Ascending aorta (tissue), 2 donors: ENCODE data around the gene DGCR6L. TPM values are rescaled to one million over a fixed set of nuclear protein-coding genes. Genes with fewer than 3 reads are reported as not detected.
"Not testable (repeated sequence)": the region's sequence is repeated elsewhere in the genome, so short reads cannot be mapped to it uniquely, and the experiment has no call there.

Source experiments
- DNase-seq, 2 donors: peaks; one replicate each; pipeline ENCODE4 v3.0.0-alpha.2; 2019; ENCODE audit warnings: low spot score in 2 of 2
- H3K27ac ChIP-seq, 2 donors: fragments of 200-600 bp; sonication (generic); one replicate each; pipeline ENCODE4 v1.5.1; 2016 to 2017; ENCODE audit warnings: mild to moderate bottlenecking in 1 of 2
- H3K27me3 ChIP-seq: fragments of 200-600 bp; sonication (generic); one replicate; pipeline ENCODE4 v1.5.1; 2017
- H3K36me3 ChIP-seq, 2 donors: fragments of 200-600 bp; sonication (generic); one replicate each; pipeline ENCODE4 v1.5.1; 2016
- H3K4me1 ChIP-seq, 2 donors: fragments of 200-600 bp; sonication (generic); one replicate each; pipeline ENCODE4 v1.5.1; 2016 to 2017; ENCODE audit warnings: mild to moderate bottlenecking in 1 of 2
- H3K4me3 ChIP-seq, 2 donors: fragments of 200-600 bp; sonication (generic); one replicate each; pipeline ENCODE4 v1.5.1; 2016 to 2017; ENCODE audit warnings: mild to moderate bottlenecking in 1 of 2
- H3K9me3 ChIP-seq, 2 donors: fragments of 200-600 bp; sonication (generic); one replicate each; pipeline ENCODE4 v1.5.1; 2016
- intact Hi-C: fragments of 100-400 bp; cut with DNase I; formaldehyde crosslinking; loops from one replicate; pipeline ENCODE4 v1.15.1; 2023
- total RNA-seq: library from RNA; depleted of rRNA; stranded (reverse); fragments of >200 nt; gene quantifications from one replicate; pipeline ENCODE4 v1.1.0, GENCODE V29; 2016
- TF ChIP-seq, protein P1 (sequence below), 3 experiments: fragments of 200-600 bp in 2 of 3; fragments of 450-650 bp in 1 of 3; sonication (generic) in 2 of 3; IDR thresholded peaks; one replicate each; pipeline ENCODE4 v1.5.1; 2016 to 2019; ENCODE audit warnings: antibody characterized with exemption in 3 of 3, mild to moderate bottlenecking in 1 of 3, moderate library complexity in 1 of 3

Gene DGCR6L
- total RNA-seq, 1 donor from 2014 or later = 42.1 TPM

DNA sequence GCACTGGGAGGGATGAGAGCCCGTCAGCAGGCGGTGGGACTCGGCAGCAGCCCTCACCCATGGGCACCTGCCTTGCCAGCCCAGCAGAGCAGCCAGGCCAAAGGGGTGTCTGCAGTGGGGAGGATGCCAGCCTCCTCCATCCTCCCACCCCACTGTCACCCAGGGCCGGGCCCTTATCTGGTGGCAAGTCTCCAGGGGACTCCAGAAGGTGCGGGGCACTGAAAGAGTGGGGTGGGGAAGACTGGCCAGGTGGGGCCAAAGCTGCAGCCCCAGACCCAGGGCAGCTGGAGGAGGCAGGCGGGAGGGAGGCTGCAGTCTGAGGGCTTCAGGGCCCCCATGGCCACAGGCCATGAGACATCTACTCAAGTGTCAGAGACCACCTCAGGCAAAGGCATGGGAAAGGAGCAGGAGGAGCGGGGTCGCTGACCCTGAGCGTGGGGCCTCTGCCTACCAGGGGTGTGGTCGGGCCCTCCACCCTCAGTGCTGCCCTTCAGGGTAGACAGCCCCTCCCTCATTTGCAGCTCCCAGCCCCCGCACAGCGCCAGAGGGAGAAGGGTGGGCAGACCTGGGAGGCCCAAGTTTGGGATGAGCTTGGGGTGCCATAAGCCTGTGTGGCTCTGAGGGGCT lies 3.5 kb downstream of the DGCR6L start:
- Histone ChIP-seq H3K9me3 (no peaks in the 10 kb centered on the region), H3K27me3 (no peaks in the 10 kb centered on the region), H3K4me3 (no peak overlapping the region), H3K4me1 (peaks cover 0 to 24% of the 10 kb centered on the region in 2 donors), H3K27ac (no peak overlapping the region), H3K36me3 (peaks cover 0 to 14% of the 10 kb centered on the region in 2 donors)
- TF ChIP-seq, protein P1, sequence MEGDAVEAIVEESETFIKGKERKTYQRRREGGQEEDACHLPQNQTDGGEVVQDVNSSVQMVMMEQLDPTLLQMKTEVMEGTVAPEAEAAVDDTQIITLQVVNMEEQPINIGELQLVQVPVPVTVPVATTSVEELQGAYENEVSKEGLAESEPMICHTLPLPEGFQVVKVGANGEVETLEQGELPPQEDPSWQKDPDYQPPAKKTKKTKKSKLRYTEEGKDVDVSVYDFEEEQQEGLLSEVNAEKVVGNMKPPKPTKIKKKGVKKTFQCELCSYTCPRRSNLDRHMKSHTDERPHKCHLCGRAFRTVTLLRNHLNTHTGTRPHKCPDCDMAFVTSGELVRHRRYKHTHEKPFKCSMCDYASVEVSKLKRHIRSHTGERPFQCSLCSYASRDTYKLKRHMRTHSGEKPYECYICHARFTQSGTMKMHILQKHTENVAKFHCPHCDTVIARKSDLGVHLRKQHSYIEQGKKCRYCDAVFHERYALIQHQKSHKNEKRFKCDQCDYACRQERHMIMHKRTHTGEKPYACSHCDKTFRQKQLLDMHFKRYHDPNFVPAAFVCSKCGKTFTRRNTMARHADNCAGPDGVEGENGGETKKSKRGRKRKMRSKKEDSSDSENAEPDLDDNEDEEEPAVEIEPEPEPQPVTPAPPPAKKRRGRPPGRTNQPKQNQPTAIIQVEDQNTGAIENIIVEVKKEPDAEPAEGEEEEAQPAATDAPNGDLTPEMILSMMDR (IDR thresholded peaks at IDR 0.05) = no peak
- intact Hi-C loops = no loop called here
- peak in 1 of 2 donors; percentile 56 for DNase-seq

DNA sequence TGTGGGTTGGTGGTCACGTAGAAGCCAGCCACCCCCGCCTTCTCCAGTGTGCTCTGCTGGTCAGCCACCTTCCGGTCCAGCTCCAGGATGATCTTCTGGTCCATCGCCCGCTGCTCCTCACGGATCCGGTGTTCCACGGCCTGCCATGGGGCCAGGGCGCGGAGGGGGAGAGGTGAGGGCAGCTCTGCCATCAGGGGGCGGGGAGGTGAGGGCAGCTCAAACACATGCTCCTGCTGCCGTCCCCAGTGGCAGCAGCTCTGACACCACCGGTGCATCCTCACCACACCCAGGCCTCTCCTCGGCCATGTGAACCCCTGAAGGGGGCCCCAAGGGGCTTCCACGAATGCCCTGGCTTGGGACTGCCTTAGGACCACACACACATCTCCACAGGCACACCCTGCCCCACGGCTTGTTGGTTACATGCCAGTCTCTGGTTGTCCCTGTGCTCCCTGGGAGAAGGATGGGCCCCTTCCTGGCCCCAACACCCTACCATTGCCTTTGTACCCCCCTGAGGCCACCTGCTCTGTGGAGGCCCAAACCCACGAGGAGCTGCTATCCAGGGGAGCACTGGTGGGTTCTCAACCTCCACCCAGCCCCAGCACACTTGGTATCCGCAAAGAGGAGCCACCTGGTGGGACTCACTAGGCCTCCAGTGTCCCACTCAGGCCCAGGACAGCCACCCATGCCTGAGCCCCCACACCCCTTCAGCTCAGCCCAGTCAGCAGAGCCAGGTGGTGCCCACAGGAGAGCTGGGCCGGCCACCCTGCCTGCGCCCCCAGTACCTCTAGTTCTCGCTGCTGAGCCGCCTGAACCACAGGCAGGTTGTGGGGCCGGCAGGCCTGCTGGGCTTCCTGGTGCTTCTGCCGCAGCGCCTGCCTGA lies 4.3 kb downstream of the DGCR6L start:
- DNase-seq = peak in 1 of 2 donors; percentile 41
- intact Hi-C loops = no loop called here
- H3K4me3 ChIP-seq = no peak overlapping the region
- peaks cover 0 to 17% of the 10 kb centered on the region in 2 donors for H3K4me1 ChIP-seq
- H3K36me3 ChIP-seq = peaks cover 0 to 14% of the 10 kb centered on the region in 2 donors
- H3K27ac ChIP-seq = no peak overlapping the region
- TF ChIP-seq, protein P1 (IDR thresholded peaks at IDR 0.05) = no peak
- H3K27me3 ChIP-seq = no peaks in the 10 kb centered on the region
- H3K9me3 ChIP-seq = no peaks in the 10 kb centered on the region

DNA sequence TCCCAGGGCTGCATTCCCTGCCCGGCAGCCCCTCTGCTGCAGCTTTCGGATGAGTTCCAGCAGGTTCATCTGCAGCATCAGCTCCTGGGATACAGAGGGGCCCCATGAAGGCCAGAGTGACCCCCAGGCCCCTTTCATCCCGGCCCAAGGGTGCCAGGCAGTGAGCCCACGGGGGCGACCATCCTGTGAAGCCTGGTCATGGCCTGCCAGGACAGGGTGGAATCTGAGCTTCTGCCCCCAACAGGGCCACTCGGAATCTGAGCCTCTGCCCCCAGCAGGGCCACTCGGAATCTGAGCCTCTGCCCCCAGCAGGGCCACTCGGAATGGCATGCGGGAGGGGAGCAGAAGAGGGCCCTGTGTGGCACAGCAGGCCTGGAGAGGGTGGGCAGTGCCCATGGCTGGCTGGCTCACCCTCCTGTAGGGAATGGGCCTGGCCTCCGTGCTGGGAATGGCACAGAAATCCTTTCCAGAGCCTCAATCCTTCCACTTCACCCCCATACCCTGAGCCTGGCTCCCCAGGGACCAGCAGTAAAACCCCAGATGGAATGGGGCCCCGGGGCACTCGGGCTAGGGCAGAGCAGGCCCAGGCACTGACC lies 5.0 kb downstream of the DGCR6L start:
- DNase-seq = peak in 1 of 2 donors; percentile 56

DNA sequence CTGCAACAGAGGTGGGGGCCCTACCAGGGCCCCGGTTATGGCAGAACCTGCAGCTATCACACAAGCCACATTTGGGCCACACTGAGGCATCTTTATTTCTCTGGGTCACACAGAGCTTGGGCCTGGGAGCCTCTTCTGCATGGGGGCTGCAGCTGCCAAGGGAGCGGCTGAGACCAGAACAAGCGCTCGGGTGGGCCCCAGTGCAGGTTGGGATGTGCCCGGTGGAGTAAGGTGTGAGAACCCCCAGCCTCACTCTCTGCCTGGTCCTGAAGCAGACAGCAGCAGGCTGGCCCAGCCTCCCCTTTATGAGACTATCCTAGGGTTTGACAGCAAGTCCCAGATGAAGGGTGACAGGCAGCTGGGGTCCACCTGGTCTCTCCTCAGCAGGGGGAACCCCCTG lies 5.7 kb downstream of the DGCR6L start:
- intact Hi-C loops, H3K27ac ChIP-seq, H3K4me3 ChIP-seq, H3K9me3 ChIP-seq, DNase-seq, H3K27me3 ChIP-seq: not testable (repeated sequence)
- peaks cover 0 to 16% of the 10 kb centered on the region in 2 donors for H3K4me1 ChIP-seq
- H3K36me3 ChIP-seq = peaks cover 0 to 14% of the 10 kb centered on the region in 2 donors

More for the DNA sequence above, 5.0 kb downstream of the DGCR6L start:
- H3K27ac ChIP-seq, intact Hi-C loops, H3K9me3 ChIP-seq, H3K4me3 ChIP-seq, H3K27me3 ChIP-seq: not testable (repeated sequence)
- Histone ChIP-seq H3K36me3 (peaks cover 0 to 14% of the 10 kb centered on the region in 2 donors), H3K4me1 (peaks cover 0 to 17% of the 10 kb centered on the region in 2 donors)

DNA sequence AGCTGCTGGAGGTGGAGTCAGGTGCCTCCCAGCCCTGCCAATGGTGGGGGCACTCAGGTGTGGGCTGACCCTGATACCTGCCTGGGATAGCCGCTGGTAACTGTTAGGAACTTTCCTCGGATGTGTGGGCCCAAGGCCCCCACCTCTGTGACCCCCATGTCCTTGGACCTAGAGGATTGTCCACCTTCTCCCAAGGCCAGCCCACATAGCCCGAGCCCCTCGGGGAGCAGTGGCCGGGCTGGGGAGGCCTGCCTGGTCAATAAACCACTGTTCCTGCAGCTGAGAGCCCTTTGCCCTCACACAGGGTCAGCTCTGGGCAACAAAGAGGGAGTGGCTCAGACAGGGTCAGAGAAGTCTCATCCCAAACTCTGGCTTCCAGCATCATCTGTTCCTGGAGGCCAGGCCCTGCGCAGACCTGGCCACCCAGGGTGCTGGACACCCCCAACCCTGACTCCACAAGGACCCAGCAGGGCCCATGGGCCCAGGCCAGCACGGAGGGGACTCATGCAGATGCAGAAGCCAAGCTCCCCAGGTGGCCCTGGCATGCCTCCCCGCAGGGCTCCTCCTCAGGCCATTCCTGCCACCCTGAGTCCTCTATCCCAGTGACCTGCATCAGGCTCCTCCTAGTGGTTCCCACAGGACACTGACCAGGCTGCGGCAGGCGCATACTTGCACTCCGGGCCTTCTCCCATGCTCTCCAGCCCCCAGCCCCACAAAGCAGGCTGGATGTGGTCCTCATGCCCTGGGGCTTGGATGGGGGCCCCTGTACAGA lies 6.4 kb downstream of the DGCR6L start:
- peak in 1 of 2 donors; percentile 52 for DNase-seq
- H3K4me1 ChIP-seq, intact Hi-C loops, H3K27ac ChIP-seq, H3K9me3 ChIP-seq, H3K27me3 ChIP-seq, H3K4me3 ChIP-seq: not testable (repeated sequence)
- peaks cover 0 to 14% of the 10 kb centered on the region in 2 donors for H3K36me3 ChIP-seq

DNA sequence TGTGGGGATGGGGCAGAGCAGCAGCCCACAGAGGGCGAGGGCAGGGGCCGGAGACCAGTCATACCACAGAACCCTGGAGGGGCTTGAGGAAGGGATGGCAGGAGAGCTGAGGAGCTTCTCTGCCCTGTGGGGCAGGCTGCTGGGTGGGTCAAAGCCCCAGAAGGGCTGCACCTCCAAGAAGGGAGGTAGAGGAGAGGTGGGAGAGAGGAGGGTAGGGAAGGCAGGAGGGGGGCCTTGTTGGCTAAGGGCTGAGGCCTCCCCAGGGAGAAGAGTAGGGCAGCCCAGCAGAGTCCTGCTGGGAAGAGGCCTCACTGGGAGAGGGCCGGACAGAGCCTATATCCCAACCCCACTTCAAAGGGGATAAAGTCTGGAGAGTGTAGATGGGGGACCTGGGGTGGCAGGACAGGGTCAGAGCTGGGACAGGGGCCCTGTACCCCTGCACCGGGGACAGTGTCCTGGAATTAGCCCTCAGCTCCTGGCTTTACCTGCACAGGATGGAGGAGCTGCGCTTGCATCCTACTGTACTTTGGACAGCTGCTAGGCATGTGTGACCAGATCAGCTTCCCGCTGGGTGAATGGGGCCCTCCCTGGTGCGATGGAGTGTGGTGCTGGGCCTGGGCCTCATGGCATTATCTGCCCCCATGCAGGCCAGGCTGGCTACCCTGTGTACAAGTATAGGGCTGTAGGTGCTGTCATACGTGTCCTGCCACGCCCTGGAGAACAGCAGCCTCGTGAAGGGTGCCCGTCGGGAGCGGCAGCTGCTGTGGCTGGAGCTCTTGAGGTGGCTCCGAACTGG lies 7.3 kb downstream of the DGCR6L start:
- TF ChIP-seq, protein P1 (IDR thresholded peaks at IDR 0.05) = no peak
- H3K4me3 ChIP-seq = no peak overlapping the region
- H3K27ac ChIP-seq = no peak overlapping the region
- peaks cover 0 to 3% of the 10 kb centered on the region in 2 donors for H3K4me1 ChIP-seq
- peak in 1 of 2 donors; percentile 52 for DNase-seq
- H3K9me3 ChIP-seq = no peaks in the 10 kb centered on the region
- intact Hi-C loops = no loop called here
- no peaks in the 10 kb centered on the region for H3K27me3 ChIP-seq
- peaks cover 0 to 14% of the 10 kb centered on the region in 2 donors for H3K36me3 ChIP-seq

DNA sequence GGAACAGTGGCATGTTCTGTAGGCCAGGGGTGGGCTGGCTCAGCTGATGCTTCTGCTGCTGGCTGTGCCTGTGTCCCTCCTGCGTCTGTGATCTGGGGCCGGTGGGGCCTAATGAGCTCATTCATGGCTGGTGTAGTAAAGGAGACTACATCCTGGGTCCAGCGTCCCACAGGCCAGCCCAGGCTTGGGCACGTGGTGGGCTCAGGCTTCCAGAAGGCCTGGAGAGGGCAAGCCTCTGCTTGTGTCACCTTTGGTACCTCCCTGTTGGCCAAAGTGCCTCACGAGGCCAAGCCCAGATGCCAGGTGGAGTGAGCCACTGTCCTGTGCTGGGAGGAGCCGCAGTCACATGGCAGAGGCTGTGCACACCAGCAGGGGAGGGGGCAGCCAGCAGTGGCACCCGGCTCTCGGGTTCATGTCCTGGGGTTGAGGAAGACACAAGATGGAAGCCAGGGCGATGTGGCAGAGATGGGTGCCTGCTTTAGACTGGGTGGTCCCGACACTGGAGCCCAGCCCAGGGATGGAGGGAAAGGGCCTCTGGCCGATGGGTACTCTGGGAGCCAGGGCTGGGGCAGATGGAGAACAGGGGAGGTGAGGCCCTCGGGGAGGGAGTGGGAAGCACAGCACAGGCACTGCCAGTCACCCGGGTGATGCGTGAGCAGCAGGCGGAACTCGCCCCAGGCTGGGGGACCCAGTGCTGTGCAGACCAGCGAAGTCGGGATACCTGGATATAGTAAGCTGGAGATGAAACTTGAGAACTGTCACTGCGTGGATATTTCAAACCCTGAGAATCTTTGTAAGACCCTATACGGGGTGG lies 8.4 kb downstream of the DGCR6L start:
- H3K4me3 ChIP-seq, H3K9me3 ChIP-seq, H3K4me1 ChIP-seq, intact Hi-C loops, H3K27me3 ChIP-seq, H3K27ac ChIP-seq: not testable (repeated sequence)
- peaks cover 0 to 14% of the 10 kb centered on the region in 2 donors for H3K36me3 ChIP-seq
- peak in 1 of 2 donors; percentile 38 for DNase-seq

DNA sequence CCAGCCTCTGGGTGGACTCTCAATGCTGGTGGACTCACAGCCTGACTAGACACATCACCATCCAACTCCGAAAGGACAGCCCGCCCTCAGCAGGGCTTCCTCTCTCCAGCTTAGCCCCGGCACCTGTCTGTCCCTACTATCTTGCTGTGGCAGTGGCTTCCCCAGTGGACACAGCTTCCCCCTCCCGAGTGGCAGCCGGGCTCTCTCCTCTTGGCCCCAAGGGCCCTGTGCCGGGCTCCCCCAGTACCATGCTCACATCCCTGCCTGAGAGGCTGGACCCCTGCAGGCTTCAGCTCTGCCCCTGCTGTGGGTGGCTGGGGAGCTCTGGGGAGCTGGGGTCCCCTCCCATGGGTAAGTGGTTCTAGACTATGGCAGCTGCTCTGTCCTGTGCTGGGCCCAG lies 9.1 kb downstream of the DGCR6L start:
- intact Hi-C loops, H3K4me1 ChIP-seq, H3K4me3 ChIP-seq, H3K9me3 ChIP-seq, H3K27me3 ChIP-seq, H3K27ac ChIP-seq: not testable (repeated sequence)
- H3K36me3 ChIP-seq = peaks cover 0 to 14% of the 10 kb centered on the region in 2 donors
- DNase-seq = peak in 1 of 2 donors; percentile 56

DNA sequence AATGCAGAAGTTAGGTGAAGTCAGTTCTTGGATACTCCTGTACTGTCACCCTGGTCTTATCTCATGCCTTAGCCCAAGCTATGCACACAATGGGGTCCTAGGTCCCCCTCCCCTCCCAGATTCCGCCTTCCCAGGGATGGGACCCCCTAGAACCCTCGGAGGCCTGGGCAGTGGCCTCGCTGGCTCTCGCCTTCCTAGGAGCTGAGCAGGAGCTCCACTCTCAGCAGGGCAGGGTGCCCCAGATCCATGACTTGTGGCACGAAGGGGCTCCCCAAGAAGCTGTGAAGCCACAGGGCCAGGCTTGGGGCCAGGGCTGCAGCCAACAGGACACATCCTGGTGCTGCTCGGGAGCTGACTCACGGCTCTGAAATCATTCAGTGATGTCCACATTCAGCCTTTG lies 9.7 kb downstream of the DGCR6L start:
- H3K4me3 ChIP-seq, H3K36me3 ChIP-seq, H3K4me1 ChIP-seq, H3K27ac ChIP-seq, H3K27me3 ChIP-seq, H3K9me3 ChIP-seq, intact Hi-C loops: not testable (repeated sequence)
- peak in 1 of 2 donors; percentile 5 for DNase-seq
